Measurements from ENCODE around the gene DYRK4. TPM values are rescaled to one million over a fixed set of nuclear protein-coding genes. Genes with fewer than 3 reads are reported as not detected.

DYRK4 gene
- total RNA-seq, 4 donors from 2014 or later: 15.3 to 48.8 (median 24.0) TPM

DNA sequence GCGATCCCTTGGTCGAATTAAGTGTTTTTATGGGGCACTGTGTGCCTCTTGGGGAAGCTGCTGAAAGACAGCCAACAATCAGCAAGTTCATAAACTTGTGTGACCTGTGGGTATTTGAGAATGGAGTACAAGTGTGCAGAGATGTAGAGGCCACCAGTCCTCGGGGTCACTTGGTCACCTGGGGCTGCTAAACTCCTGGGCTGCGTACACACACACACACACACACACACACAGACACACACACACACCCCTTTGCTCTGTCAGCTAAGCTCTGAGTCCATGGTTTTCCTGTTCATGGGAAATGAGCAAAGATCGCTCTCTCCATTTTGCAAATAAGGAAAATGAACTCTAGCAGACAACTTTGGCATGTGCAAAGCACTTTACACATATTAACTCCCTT lies 24.5 kb downstream of the DYRK4 start:
- TF ChIP-seq, protein P1, sequence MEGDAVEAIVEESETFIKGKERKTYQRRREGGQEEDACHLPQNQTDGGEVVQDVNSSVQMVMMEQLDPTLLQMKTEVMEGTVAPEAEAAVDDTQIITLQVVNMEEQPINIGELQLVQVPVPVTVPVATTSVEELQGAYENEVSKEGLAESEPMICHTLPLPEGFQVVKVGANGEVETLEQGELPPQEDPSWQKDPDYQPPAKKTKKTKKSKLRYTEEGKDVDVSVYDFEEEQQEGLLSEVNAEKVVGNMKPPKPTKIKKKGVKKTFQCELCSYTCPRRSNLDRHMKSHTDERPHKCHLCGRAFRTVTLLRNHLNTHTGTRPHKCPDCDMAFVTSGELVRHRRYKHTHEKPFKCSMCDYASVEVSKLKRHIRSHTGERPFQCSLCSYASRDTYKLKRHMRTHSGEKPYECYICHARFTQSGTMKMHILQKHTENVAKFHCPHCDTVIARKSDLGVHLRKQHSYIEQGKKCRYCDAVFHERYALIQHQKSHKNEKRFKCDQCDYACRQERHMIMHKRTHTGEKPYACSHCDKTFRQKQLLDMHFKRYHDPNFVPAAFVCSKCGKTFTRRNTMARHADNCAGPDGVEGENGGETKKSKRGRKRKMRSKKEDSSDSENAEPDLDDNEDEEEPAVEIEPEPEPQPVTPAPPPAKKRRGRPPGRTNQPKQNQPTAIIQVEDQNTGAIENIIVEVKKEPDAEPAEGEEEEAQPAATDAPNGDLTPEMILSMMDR (IDR thresholded peaks at IDR 0.05; ENCODE audit: low read depth): no peak

DNA sequence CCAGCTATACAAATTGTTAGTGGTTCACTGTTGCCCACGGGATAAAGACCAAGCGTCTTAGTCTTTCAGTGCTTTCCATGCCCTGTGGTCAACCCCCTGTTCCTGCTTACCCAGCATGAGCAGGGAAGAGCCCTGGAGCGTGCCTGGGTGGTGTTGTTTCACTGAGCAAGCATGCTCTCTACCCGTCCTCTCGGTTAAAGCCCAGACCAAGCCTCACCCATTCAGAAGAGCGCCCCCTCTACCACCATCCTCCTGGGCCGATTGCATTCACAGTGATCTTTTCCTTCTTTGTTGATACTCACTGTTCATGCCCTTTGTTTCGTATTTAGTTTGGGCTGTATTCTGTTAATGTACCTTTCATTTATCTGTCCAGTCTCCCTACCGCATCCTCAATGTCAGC lies 25.1 kb downstream of the DYRK4 start:
- TF ChIP-seq, protein P1 (IDR thresholded peaks at IDR 0.05; ENCODE audit: low read depth): no peak

DNA sequence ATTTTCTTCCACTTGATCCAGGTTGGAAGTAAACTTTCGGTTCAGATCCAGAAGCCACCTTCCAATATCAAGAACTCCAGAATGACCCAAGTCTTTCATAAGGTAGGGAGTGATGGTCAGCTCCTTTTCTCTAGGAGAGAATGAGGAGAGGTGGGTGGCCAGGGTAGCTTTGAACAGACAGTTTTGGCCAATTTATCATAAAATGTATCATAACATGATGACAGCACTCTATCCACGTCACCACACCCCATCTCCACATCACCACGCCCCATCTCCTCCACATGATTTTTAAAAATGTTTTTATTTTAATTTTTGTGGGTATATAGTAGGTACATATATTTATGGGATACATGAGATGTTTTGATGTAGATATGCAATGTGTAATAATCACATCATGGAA lies 26.9 kb downstream of the DYRK4 start:
- TF ChIP-seq, protein P1 (IDR thresholded peaks at IDR 0.05; ENCODE audit: low read depth): no peak

DNA sequence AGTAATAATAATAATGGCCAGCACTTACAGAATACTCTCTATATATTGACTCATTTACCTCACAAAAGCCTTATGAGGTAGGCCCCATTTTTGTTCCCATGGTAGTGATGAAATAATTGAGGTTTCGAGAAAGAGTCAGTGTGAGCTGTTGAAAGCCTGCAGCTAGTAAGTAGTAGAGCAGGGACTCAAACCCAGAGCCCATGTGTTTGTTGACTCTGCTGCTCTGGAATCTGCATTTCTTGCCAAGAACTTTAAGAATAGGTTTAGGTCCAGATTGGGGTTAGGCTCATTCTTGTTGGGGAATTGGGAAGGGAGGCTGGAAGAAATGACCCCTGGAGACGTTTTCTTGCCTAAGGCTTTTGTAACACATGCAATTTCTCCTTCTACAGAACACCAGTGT lies 27.9 kb downstream of the DYRK4 start:
- TF ChIP-seq, protein P1 (IDR thresholded peaks at IDR 0.05; ENCODE audit: low read depth): no peak

DNA sequence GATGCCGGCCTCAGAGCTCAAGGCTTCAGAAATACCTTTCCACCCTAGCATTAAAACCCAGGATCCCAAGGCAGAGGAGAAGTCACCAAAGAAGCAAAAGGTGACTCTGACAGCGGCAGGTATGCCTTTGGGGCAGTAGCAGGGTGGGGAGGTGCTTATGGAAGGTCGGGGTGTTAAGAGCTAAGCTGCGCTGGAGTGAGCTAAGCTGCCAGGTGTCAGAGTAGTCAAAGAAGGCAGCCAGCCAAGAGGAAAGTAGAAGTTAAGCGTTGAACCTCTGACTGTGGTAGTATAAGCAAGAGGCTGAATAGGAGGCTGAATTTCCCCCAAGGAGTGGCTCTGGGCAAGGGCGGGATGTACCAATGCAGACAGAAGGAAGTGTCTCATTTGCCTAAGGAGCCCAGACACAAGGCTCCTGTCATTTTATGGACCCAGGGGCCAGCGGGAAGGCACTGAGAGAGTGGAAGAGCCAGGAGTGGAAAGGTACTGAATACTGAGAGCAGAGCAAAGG lies 29.2 kb downstream of the DYRK4 start:
- TF ChIP-seq, protein P1 (IDR thresholded peaks at IDR 0.05; ENCODE audit: low read depth): no peak

DNA sequence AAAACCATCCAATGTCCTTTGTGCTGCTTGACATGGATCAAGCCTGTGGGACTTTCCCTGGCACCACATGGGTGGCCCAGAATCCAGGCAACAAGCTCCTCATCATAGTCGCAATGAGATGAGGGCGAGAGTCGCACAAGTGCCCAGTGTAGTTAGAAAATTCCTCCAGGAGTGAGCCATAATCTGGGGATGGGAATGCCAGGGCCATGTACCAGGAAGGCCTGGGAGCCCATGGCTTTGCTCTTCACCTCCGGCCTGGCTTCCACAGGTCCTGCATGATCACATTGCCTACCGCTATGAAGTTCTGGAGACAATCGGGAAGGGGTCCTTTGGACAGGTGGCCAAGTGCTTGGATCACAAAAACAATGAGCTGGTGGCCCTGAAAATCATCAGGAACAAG lies 33.9 kb downstream of the DYRK4 start:
- TF ChIP-seq, protein P1 (IDR thresholded peaks at IDR 0.05; ENCODE audit: low read depth): no peak

DNA sequence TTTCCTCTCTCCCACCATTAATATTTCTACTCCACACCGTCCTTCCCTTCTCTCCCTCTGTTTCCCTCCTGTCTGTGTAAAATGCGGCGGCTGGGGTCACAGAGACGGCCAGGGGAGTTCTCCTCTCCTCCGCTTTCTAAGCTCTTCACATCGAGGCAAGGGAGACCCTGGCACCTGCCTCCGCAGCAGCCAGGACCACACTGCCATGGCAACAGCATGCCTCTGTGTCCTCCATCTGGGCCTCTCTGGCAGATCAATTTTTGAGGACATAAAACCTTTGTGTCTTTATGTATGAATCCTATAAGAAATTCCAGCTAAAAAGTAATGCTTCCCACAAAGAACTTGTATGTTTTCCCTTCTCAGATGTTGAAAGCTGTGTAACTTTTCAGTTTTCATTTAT lies 41.4 kb downstream of the DYRK4 start:
- TF ChIP-seq, protein P1 (IDR thresholded peaks at IDR 0.05; ENCODE audit: low read depth): no peak

All from subcutaneous adipose tissue (tissue), 4 donors.